ENCODE data around the gene ZBTB24.
"Not testable (repeated sequence)": the region's sequence is repeated elsewhere in the genome, so short reads cannot be mapped to it uniquely, and the experiment has no call there.

ZBTB24 gene

GRCh38 chr6:109467696-109468095 is 15.3 kb downstream of the ZBTB24 start:
- no peak for DNase-seq

DNA sequence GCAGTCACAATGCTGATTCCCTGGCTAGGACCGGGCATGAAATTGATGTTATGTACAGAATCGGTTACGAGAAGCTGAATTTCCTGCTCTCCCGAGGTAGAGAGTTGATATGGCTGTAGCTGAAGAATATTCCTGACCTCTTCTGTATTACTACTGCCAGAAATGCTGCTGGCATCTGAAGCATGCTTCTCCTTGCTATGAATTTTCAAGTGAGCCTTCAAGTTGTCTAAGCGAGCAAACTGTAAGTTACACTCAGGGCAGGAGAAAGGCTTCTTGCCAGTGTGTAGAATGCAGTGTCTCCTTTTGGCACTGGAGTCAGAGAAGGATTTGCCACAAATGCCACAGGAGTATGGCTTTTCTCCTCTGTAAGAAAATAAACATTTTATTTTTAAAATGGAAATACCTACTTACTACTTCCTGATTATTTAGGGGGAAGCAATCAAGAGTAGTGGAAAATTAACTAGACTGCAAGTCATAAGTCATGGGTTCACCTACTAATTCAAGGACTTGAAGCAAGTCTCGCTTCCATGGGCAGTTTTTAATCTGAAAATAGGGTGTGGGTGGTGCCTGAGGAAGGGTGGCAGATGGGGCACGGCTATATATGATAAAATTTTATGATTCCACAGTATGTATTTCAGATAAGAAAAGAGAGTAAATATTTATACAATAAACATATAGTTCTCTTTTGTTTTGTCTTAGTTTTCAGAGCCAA is 16.7 kb downstream of the ZBTB24 start:
- no peak for DNase-seq

DNA sequence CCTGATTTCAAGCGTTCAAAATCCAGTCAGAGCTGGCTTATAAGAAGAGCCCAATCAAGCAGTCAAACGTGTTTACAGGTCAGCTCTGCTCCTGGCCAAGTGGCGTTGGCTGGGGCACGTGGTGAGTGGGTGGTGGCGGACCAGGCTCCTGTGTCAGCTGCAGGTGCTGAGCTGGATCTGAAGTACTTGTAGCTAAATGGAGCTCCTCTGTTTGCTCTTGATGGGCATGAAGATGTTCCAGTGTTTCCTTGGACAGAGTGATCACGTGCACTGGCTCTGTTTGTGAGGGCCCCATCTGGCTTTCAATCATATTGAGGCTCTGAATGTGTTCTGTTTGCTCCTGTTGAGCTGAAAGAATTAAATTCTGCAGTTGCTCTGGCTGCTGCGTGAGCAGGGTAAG is 17.2 kb downstream of the ZBTB24 start:
- no peak for DNase-seq

GRCh38 chr6:109461733-109462526 is 21.1 kb downstream of the ZBTB24 start:
- no peak for DNase-seq

DNA sequence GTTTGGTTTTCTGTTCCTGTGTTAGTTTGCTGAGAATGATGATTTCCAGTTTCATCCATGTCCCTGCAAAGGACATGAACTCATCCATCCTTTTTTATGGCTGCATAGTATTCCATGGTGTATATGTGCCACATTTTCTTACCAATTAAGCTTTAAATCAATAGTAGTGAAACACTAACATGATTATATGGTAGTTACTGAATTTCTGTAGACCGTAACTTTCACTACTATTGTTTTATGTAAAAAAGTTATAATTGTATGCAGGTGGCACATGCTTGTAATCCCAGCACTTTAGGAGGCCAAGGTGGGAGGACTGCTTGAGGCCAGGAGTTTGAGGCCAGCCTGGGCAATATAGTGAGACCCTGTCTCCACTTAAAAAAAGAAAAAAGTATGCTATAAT is 21.8 kb downstream of the ZBTB24 start:
- DNase-seq: not testable (repeated sequence)

DNA sequence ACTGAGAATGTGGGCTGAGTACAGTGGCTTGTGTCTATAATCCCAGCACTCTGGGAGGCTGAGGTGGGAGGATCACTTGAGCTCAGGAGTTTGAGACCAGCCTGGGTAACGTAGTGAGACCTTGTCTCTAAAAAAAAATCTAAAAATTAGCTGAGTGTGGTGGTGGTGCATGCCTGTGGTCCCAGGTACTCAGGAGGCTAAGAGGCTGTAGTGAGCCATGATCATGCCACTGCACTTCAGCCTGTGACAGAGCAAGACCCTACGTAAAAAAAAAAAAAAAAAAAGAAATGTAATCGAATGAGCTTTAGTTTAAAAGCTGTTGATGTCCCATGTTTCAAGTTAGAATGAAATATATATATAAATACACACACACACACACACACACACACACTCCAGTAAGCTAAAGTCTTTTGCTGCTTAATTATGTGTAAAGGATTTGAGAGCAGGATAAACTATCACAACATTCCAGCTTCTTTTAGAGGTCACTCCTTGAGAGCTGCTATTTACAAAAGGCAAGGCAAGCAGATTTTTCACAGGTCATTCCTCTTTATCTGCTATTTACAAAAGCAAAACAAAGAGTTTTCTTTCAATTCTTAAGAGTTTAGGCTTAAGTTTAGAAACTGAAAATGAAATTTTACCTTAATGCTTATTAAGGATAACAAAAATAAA is 22.7 kb downstream of the ZBTB24 start:
- no peak for DNase-seq

- peak; percentile 74 to 91 for DNase-seq
These were observed 24.1 kb downstream of the ZBTB24 start for GRCh38 chr6:109458774-109459531.

DNA sequence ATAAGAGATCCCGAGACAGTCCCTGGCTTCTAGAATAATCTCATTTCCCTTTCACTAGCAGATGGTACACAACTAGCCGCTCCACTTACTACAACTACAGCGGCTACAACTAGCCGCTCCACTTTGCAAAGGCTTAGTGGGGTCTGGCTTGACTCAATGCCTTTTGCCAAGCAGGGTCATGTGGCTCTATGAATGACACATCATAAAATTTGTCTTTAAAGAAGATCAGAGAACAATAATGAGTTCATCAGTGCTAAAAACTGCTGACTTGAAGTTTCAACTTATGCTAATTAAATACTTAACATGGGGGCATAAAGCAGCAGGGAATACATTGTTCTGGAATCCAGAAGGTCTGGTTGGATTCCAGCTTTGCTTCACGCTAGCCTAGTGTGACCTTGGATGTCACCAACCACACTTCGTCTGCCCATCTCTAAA is 25.4 kb downstream of the ZBTB24 start:
- DNase-seq: no peak

DNA sequence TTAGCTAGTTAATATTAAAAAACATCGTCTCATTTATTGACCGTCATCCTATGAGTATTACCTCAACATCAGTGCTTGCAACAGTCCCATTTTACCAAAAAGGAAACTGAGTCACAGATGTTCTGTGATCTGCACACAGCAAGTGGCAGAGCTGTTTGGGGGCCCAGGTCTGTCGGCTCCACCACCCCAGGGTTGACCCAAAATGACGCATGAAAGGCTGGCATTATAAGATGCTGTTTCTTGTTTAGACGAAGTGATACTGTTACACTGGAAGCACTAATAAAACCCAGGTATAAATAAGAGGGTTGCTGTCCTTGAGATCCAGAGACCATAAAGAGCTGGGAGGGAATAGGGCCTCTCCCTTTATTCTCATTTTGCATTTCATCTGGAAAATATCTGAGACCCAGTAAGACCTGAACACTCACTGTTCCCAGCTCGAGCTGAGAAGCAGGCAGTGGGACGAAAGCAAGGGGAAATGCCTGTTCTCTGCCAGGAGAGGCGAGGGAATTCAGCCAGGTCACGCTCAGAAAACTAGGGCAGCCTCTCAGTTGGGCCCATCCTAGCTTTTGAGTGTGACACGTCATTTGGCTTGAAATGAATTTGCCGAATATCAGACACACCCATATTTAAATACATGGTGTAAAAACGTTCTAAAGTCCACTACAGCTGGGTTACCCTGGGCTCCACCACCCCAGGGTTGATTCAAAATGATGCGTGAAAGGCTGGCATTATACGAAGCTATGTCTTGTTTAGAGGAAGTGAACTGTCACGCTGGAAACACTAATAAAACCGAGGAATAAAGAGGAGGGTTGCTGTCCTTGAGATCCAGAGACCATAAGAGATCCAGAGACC is 26.1 kb downstream of the ZBTB24 start:
- no peak for DNase-seq

DNA sequence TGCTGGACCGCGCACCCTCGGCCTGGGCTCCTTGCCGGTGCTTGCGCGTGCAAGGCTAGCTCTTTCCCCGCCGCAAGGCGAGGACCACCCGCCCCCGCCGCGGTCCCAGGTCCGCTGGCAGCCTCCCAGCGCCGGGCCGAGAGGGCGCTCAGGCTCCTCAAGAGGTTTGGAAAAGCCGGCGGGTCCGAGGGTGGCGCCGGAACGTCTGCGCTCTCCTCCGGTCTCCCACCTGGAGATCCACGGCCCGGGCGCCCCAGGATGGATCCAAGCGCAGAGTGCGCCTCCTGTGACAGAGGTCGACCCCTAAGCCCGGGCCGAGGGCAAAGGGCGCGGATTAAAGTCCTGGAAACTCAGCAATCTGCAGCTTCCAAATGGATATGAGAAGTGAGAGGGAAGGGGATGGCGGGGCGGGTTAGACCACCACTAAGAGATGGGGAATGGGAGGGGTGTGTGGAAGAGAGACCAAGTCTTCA is 26.9 kb downstream of the ZBTB24 start:
- no peak for DNase-seq

- peak; percentile 68 to 75 for DNase-seq
These were observed 27.4 kb downstream of the ZBTB24 start, which contains the start of gene MICAL1 for GRCh38 chr6:109455437-109456110. MICAL1 (minus strand) TSS chr6:109455772; CDS start chr6:109454196, 1,576 bp downstream.

GRCh38 chr6:109454496-109455436 is 28.3 kb downstream of the ZBTB24 start:
- peak; percentile 68 to 82 for DNase-seq

GRCh38 chr6:109453594-109454495 is 29.2 kb downstream of the ZBTB24 start:
- DNase-seq: no peak

GRCh38 chr6:109453156-109453555 is 29.9 kb downstream of the ZBTB24 start:
- DNase-seq: no peak

DNA sequence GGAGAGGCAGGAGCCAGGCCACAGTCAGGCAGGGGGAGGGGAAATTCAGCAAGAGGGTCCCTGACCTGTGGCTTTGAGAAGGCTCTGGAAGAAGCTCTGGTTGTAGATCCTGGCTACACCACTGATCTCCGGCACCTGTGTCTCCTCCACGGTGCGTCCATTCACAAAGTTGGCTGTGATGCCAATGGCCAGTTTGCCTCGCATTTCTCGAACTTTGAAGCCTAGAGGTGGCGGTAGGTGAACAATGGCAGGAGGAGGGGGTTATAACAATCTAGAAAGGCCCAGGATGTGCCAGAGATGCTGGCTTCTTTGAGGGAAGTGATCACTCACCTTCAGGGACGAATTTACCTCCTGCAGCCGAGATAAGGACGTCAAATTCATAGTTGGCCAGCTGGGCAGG is 30.8 kb downstream of the ZBTB24 start:
- no peak for DNase-seq

- no peak for DNase-seq
These were observed 31.6 kb downstream of the ZBTB24 start for GRCh38 chr6:109451376-109451775.

DNA sequence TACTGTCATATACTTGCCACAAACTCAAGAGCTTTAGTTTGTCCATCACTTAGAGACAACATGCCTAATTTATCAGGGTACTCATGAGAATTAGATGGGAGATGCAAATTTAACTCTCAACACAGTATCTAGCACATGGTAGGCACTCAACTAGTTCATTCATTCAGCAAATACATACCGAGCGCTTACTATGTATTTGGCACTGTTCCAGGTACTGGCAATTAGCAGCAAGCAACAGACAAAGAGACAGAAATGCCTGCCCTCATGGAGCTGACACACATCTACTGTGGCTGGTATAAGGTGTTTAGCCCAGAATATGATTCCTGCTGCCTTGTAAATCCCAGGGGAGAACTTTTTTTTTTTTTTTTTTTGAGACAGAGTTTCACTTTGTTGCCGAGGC is 32.2 kb downstream of the ZBTB24 start:
- no peak for DNase-seq

GRCh38 chr6:109449795-109450673 is 33.0 kb downstream of the ZBTB24 start:
- DNase-seq: no peak
